Epithelial cell of proximal tubule (primary cell): ENCODE results near the gene MRPS18C. TPM values are rescaled to one million over a fixed set of nuclear protein-coding genes. Genes with fewer than 3 reads are reported as not detected.
"Not testable (repeated sequence)": the region's sequence is repeated elsewhere in the genome, so short reads cannot be mapped to it uniquely, and the experiment has no call there.

Source experiments
- DNase-seq: peaks from one replicate; pipeline ENCODE4 v3.0.0-alpha.2; 2011; ENCODE audit warnings: low read depth
- H3K4me3 ChIP-seq: 2 replicates; pipeline ENCODE4 v1.5.1; 2011; ENCODE audit warnings: low read depth, mild to moderate bottlenecking, low read length
- CTCF ChIP-seq: conservative IDR thresholded peaks from 2 replicates; pipeline ENCODE4 v1.5.1; 2012; ENCODE audit warnings: low read depth, mild to moderate bottlenecking, low read length
- total RNA-seq: library from RNA; depleted of rRNA; stranded (reverse); fragments of >200 nt; gene quantifications from 2 replicates; pipeline ENCODE4 v1.2.3, GENCODE V29; 2015

MRPS18C gene
- total RNA-seq, 1 donor from 2014 or later = 19.0 TPM

GRCh38 chr4:83473423-83473822, 17.6 kb downstream of the MRPS18C start:
- TF ChIP-seq CTCF = no peak
- H3K4me3 ChIP-seq = no peak overlapping the region
- DNase-seq = no peak

GRCh38 chr4:83473966-83474365, 18.1 kb downstream of the MRPS18C start:
- no peak for TF ChIP-seq CTCF
- no peak for DNase-seq
- no peak overlapping the region for H3K4me3 ChIP-seq

- DNase-seq = no peak
- H3K4me3 ChIP-seq = peak within 1 kb of the TSS; percentile 82
- no peak for TF ChIP-seq CTCF
Observed at GRCh38 chr4:83484500-83485461, 28.9 kb downstream of the MRPS18C start, which contains the start of gene ABRAXAS1. TSS of gene ABRAXAS1 (minus strand) at chr4:83485100. CDS start at chr4:83485072, 28 bp downstream.

- H3K4me3 ChIP-seq = no peak overlapping the region
- DNase-seq = no peak
- no peak for TF ChIP-seq CTCF
Observed at GRCh38 chr4:83486457-83487129, 30.7 kb downstream of the MRPS18C start.

GRCh38 chr4:83489711-83490326, 34.0 kb downstream of the MRPS18C start:
- TF ChIP-seq CTCF = no peak
- H3K4me3 ChIP-seq = no peak overlapping the region
- no peak for DNase-seq

- DNase-seq = no peak
- peak; percentile 96 for TF ChIP-seq CTCF
- H3K4me3 ChIP-seq = no peak overlapping the region
Observed at GRCh38 chr4:83490876-83491450, 35.1 kb downstream of the MRPS18C start.

- not testable (repeated sequence) for H3K4me3 ChIP-seq, DNase-seq
Observed at GRCh38 chr4:83496085-83496917, 40.4 kb downstream of the MRPS18C start.
